OCI-LY3 (cell line): Measurements from ENCODE around the gene TUBGCP5.

Source experiments
- H2AFZ ChIP-seq: fragments of 200-600, 300-600 bp; shearing (Covaris generic); 2 replicates; pipeline ENCODE4 v1.6.0; 2014; ENCODE audit warnings: antibody characterized with exemption, low read depth, low read length
- H3K27ac ChIP-seq: fragments of 200-600, 300-600 bp; sonication (generic); 2 replicates; pipeline ENCODE4 v1.5.1; 2014; ENCODE audit warnings: mild to moderate bottlenecking, low read length, moderate library complexity, mixed read lengths
- H3K27me3 ChIP-seq: fragments of 200-600, 300-600 bp; sonication (generic); 2 replicates; pipeline ENCODE4 v1.6.1; 2014; ENCODE audit warnings: low read depth, low read length, mixed read lengths
- H3K36me3 ChIP-seq: fragments of 200-600, 300-600 bp; sonication (generic); replicated peaks from 2 replicates; pipeline ENCODE3; 2014; ENCODE audit warnings: low read depth, low read length, mixed read lengths
- H3K4me1 ChIP-seq: fragments of 300-600, 200-600 bp; sonication (generic); 2 replicates; pipeline ENCODE4 v1.6.1; 2014; ENCODE audit warnings: low read length, mixed read lengths
- H3K4me2 ChIP-seq: fragments of 200-600, 300-600 bp; sonication (generic); 2 replicates; pipeline ENCODE4 v1.6.1; 2014; ENCODE audit warnings: low read length, mixed read lengths
- H3K4me3 ChIP-seq: fragments of 300-600, 200-600 bp; sonication (generic); 2 replicates; pipeline ENCODE4 v1.5.1; 2014; ENCODE audit warnings: antibody characterized with exemption, mild to moderate bottlenecking, low read length, moderate library complexity
- H3K79me2 ChIP-seq: fragments of 300-600, 200-600 bp; shearing (Covaris generic); 2 replicates; pipeline ENCODE4 v1.6.1; 2014; ENCODE audit warnings: mild to moderate bottlenecking, low read length, mixed read lengths
- H3K9ac ChIP-seq: fragments of 300-600, 200-600 bp; shearing (Covaris generic); 2 replicates; pipeline ENCODE4 v1.6.0; 2014; ENCODE audit warnings: mild to moderate bottlenecking, low read length, moderate library complexity
- H3K9me3 ChIP-seq: fragments of 200-600, 300-600 bp; shearing (Covaris generic); 2 replicates; pipeline ENCODE4 v1.6.1; 2014; ENCODE audit warnings: low read length, mixed read lengths; ENCODE audit not compliant: insufficient read depth
- H4K20me1 ChIP-seq: fragments of 200-600, 300-600 bp; sonication (generic); 2 replicates; pipeline ENCODE4 v1.6.1; 2016; ENCODE audit warnings: low read length, mixed read lengths; ENCODE audit not compliant: insufficient read depth
- EZH2phosphoT487 ChIP-seq: fragments of 200-600 bp; shearing (Covaris generic); IDR thresholded peaks from 2 replicates; pipeline ENCODE4 v1.6.1; 2018; ENCODE audit warnings: antibody characterized with exemption, mixed run types, low read depth
- TF ChIP-seq, protein P1 (sequence below): fragments of 200-600, 300-600 bp; sonication (generic); IDR thresholded peaks from 2 replicates; pipeline ENCODE4 v1.5.1; 2014; ENCODE audit warnings: antibody characterized with exemption, low read length, low read depth

The TUBGCP5 gene

DNA sequence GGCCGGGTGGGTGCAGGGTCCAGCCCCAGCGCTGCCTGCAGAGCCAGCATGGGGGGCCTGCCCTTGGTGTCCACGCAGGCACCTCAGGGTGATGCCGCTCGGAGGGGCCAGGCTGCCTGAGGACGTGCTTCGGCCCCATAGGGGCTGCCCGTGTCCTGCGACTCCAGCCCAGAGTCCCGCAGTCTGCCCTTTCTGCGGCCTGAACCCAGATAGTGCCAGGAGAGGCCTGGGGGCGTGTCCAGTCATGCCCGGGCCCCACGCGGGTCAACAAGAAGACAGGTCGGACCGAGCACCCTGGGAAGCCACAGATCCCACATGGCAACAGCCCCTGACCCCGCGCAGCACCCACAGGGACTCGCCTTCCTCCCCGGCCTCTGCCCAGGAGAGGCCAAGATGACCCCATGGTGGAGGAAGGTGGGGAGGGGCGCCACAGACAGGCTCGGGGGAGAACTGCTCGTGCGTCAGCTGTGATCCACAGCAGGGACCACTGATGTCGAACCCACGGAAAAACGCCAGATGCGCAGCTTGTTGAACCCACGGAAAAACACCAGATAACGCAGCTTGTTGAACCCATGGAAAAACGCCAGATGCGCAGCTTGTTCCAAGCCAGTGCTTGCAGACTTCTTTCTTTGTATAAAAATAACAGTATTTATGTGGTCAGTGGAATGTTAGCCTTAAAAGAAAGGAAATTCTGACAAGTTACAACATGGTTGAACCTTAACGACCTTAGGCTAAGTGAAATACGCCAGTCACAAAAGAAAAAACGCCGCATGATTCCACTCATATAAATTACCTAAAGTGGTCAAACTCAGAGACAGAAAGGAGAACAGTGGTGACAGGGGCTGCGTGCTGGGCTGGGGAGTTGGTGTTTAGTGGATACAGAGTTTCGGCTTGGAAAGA, 87.7 kb downstream of the TUBGCP5 start:
- H3K9me3 ChIP-seq = no peaks in the 10 kb centered on the region
- no peaks in the 10 kb centered on the region for H3K27me3 ChIP-seq
- no peak overlapping the region for H3K27ac ChIP-seq
- H3K4me3 ChIP-seq = no peak overlapping the region
- H2AFZ ChIP-seq = no peak overlapping the region
- H4K20me1 ChIP-seq = no peaks in the 10 kb centered on the region
- TF ChIP-seq EZH2phosphoT487 = no peak
- TF ChIP-seq, protein P1, sequence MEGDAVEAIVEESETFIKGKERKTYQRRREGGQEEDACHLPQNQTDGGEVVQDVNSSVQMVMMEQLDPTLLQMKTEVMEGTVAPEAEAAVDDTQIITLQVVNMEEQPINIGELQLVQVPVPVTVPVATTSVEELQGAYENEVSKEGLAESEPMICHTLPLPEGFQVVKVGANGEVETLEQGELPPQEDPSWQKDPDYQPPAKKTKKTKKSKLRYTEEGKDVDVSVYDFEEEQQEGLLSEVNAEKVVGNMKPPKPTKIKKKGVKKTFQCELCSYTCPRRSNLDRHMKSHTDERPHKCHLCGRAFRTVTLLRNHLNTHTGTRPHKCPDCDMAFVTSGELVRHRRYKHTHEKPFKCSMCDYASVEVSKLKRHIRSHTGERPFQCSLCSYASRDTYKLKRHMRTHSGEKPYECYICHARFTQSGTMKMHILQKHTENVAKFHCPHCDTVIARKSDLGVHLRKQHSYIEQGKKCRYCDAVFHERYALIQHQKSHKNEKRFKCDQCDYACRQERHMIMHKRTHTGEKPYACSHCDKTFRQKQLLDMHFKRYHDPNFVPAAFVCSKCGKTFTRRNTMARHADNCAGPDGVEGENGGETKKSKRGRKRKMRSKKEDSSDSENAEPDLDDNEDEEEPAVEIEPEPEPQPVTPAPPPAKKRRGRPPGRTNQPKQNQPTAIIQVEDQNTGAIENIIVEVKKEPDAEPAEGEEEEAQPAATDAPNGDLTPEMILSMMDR = no peak
- H3K79me2 ChIP-seq = no peaks in the 10 kb centered on the region
- H3K9ac ChIP-seq = no peak overlapping the region
- H3K4me1 ChIP-seq = peaks cover 9% of the 10 kb centered on the region
- no peak overlapping the region for H3K4me2 ChIP-seq
- no peaks in the 10 kb centered on the region for H3K36me3 ChIP-seq

DNA sequence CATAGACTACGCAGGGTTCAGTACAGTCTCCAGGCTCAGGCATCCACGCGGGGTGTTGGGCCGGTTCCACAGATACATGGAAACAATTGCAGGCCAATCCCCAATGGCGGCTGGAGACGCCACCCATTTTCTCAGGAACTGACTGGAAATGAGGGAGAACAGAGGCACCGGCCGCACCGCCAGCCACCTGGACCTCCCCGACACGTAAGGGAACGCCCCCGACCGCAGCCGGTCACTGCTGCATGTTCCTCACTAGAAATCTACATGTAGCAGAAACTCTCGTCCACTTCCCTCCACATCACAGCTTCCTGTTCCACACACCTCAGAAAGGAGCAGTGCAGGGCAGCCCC, 88.4 kb downstream of the TUBGCP5 start:
- H4K20me1 ChIP-seq = no peaks in the 10 kb centered on the region
- H3K9me3 ChIP-seq = no peaks in the 10 kb centered on the region
- H3K9ac ChIP-seq = no peak overlapping the region
- H3K79me2 ChIP-seq = no peaks in the 10 kb centered on the region
- no peaks in the 10 kb centered on the region for H3K27me3 ChIP-seq
- H3K27ac ChIP-seq = no peak overlapping the region
- H3K36me3 ChIP-seq = no peaks in the 10 kb centered on the region
- H3K4me1 ChIP-seq = peaks cover 9% of the 10 kb centered on the region
- no peak overlapping the region for H3K4me2 ChIP-seq
- no peak overlapping the region for H2AFZ ChIP-seq
- H3K4me3 ChIP-seq = no peak overlapping the region
- TF ChIP-seq, protein P1 = no peak
- TF ChIP-seq EZH2phosphoT487 = no peak

DNA sequence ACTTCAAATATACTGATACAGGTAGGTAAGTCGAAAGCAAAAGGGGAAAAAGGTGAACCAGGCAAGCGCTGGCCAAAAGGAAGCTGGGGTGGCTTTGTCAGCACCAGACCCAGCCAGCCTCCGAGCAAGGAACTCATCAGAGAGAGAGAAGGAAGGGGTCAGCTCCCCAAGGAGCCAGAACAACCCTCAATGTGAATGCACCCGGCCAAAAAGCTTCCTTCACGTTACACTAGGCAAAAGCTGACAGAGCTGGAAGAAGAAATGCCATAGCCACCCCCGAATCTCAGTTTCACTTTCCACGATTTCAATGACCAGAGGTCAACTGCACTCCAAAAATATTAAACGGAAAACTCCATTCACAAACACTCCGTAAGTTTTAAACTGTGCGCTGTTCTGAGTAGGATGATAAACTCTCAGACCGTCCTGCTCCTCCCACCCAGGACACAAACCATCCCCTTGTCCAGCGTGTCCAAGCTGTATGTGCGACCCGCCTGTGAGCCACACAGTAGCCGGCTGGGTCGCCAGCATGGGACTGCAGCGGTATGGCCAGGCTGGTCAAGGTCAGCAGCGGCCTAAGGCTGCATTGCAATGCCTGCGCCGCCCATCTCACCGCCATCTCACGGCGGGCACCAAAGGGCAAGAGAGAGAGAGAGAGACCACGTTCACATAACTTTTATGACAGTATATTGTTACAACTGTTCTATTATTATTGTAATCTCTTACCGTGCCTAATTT, 88.9 kb downstream of the TUBGCP5 start:
- TF ChIP-seq EZH2phosphoT487 = no peak
- TF ChIP-seq, protein P1 = no peak
- no peaks in the 10 kb centered on the region for H3K79me2 ChIP-seq
- no peak overlapping the region for H3K4me2 ChIP-seq
- no peaks in the 10 kb centered on the region for H3K27me3 ChIP-seq
- H4K20me1 ChIP-seq = no peaks in the 10 kb centered on the region
- no peak overlapping the region for H2AFZ ChIP-seq
- H3K27ac ChIP-seq = no peak overlapping the region
- no peaks in the 10 kb centered on the region for H3K9me3 ChIP-seq
- H3K4me3 ChIP-seq = no peak overlapping the region
- peaks cover 9% of the 10 kb centered on the region for H3K4me1 ChIP-seq
- H3K36me3 ChIP-seq = no peaks in the 10 kb centered on the region
- no peak overlapping the region for H3K9ac ChIP-seq
